ENCODE data around the gene PCSK5.

The PCSK5 gene

GRCh38 chr9:75956161-75956560 lies 65.7 kb downstream of the PCSK5 start:
- no peaks in the 10 kb centered on the region for H3K79me2 ChIP-seq (ENCODE audit: low read length)
- no peaks in the 10 kb centered on the region for H3K27me3 ChIP-seq (replicated peaks; ENCODE audit: insufficient read depth, low read length)
- no peak for DNase-seq
- H3K4me1 ChIP-seq (ENCODE audit: low read length), result no peaks in the 10 kb centered on the region
- no peak overlapping the region for H2AFZ ChIP-seq (ENCODE audit: low read length)
- H3K9ac ChIP-seq (ENCODE audit: low read length), result no peak overlapping the region
- H4K20me1 ChIP-seq (ENCODE audit: insufficient read depth, low read length), result no peaks in the 10 kb centered on the region
- no peak for TF ChIP-seq EZH2 (optimal IDR thresholded peaks at IDR 0.05; ENCODE audit: low read depth, low read length)
- no peak for TF ChIP-seq CTCF (IDR thresholded peaks at IDR 0.05; ENCODE audit: low read length)
- no peak for TF ChIP-seq EZH2phosphoT487 (IDR thresholded peaks at IDR 0.05; ENCODE audit: low read length)
- no peak overlapping the region for H3K27ac ChIP-seq (ENCODE audit: low read length)
- no peaks in the 10 kb centered on the region for H3K9me2 ChIP-seq (replicated peaks; ENCODE audit: insufficient read depth, low read length)
- H3K36me3 ChIP-seq (replicated peaks; ENCODE audit: insufficient read depth, low read length), result no peaks in the 10 kb centered on the region
- H3K4me2 ChIP-seq (ENCODE audit: low read depth, low read length), result no peak overlapping the region
- H3K4me3 ChIP-seq (ENCODE audit: low read length), result no peak overlapping the region
- H3K9me3 ChIP-seq (replicated peaks; ENCODE audit: insufficient read depth, low read length), result no peaks in the 10 kb centered on the region
- H3F3A ChIP-seq (ENCODE audit: insufficient read depth, low read length), result no peaks in the 10 kb centered on the region

GRCh38 chr9:75957116-75957515 lies 66.6 kb downstream of the PCSK5 start:
- H2AFZ ChIP-seq (ENCODE audit: low read length), result no peak overlapping the region
- H3K79me2 ChIP-seq (ENCODE audit: low read length), result no peaks in the 10 kb centered on the region
- no peaks in the 10 kb centered on the region for H3K4me1 ChIP-seq (ENCODE audit: low read length)
- TF ChIP-seq CTCF (IDR thresholded peaks at IDR 0.05; ENCODE audit: low read length), result no peak
- TF ChIP-seq EZH2 (optimal IDR thresholded peaks at IDR 0.05; ENCODE audit: low read depth, low read length), result no peak
- TF ChIP-seq EZH2phosphoT487 (IDR thresholded peaks at IDR 0.05; ENCODE audit: low read length), result no peak
- no peak overlapping the region for H3K27ac ChIP-seq (ENCODE audit: low read length)
- H3K36me3 ChIP-seq (replicated peaks; ENCODE audit: insufficient read depth, low read length), result no peaks in the 10 kb centered on the region
- H4K20me1 ChIP-seq (ENCODE audit: insufficient read depth, low read length), result no peaks in the 10 kb centered on the region
- H3F3A ChIP-seq (ENCODE audit: insufficient read depth, low read length), result no peaks in the 10 kb centered on the region
- H3K4me2 ChIP-seq (ENCODE audit: low read depth, low read length), result no peak overlapping the region
- no peak overlapping the region for H3K9ac ChIP-seq (ENCODE audit: low read length)
- no peaks in the 10 kb centered on the region for H3K9me3 ChIP-seq (replicated peaks; ENCODE audit: insufficient read depth, low read length)
- H3K4me3 ChIP-seq (ENCODE audit: low read length), result no peak overlapping the region
- DNase-seq, result no peak
- H3K9me2 ChIP-seq (replicated peaks; ENCODE audit: insufficient read depth, low read length), result no peaks in the 10 kb centered on the region
- no peaks in the 10 kb centered on the region for H3K27me3 ChIP-seq (replicated peaks; ENCODE audit: insufficient read depth, low read length)

- Histone ChIP-seq H2AFZ (ENCODE audit: low read length) (no peak overlapping the region), H3K36me3 (replicated peaks; ENCODE audit: insufficient read depth, low read length) (no peaks in the 10 kb centered on the region), H3K9ac (ENCODE audit: low read length) (no peak overlapping the region), H3F3A (ENCODE audit: insufficient read depth, low read length) (no peaks in the 10 kb centered on the region), H4K20me1 (ENCODE audit: insufficient read depth, low read length) (no peaks in the 10 kb centered on the region), H3K27ac (ENCODE audit: low read length) (no peak overlapping the region), H3K4me2 (ENCODE audit: low read depth, low read length) (no peak overlapping the region), H3K4me1 (ENCODE audit: low read length) (no peaks in the 10 kb centered on the region), H3K9me3 (replicated peaks; ENCODE audit: insufficient read depth, low read length) (no peaks in the 10 kb centered on the region), H3K27me3 (replicated peaks; ENCODE audit: insufficient read depth, low read length) (no peaks in the 10 kb centered on the region), H3K79me2 (ENCODE audit: low read length) (no peaks in the 10 kb centered on the region), H3K4me3 (ENCODE audit: low read length) (no peak overlapping the region), H3K9me2 (replicated peaks; ENCODE audit: insufficient read depth, low read length) (no peaks in the 10 kb centered on the region)
- TF ChIP-seq EZH2 (optimal IDR thresholded peaks at IDR 0.05; ENCODE audit: low read depth, low read length) (no peak), EZH2phosphoT487 (IDR thresholded peaks at IDR 0.05; ENCODE audit: low read length) (no peak), CTCF (IDR thresholded peaks at IDR 0.05; ENCODE audit: low read length) (no peak)
- DNase-seq, result no peak
Measured at GRCh38 chr9:75958226-75958625, 67.8 kb downstream of the PCSK5 start.
